ENCODE data around the gene TEX9.
"Not testable (repeated sequence)": the region's sequence is repeated elsewhere in the genome, so short reads cannot be mapped to it uniquely, and the experiment has no call there.

The TEX9 gene

GRCh38 chr15:56367156-56367555 is 1.9 kb downstream of the TEX9 start:
- DNase-seq = no peak

DNA sequence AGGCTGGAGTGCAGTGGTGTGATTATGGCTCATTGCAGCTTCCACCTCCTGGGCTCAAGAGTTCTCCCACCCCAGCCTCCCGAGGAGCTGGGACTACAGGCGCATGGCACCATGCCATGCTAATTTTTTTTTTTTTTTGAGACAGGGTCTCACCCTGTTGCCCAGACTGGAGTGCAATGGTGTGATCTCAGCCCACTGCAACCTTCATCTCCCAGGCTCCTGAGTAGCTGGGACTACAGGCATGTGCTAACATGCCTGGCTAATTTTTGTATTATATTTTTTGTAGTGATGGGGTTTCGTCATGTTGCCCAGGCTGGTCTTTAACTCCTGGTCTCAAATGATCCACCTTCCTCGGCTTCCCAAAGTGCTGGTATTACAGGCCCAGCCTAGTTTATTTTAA is 4.0 kb downstream of the TEX9 start:
- no peak for DNase-seq

GRCh38 chr15:56371495-56372147 is 6.4 kb downstream of the TEX9 start:
- DNase-seq = no peak

DNA sequence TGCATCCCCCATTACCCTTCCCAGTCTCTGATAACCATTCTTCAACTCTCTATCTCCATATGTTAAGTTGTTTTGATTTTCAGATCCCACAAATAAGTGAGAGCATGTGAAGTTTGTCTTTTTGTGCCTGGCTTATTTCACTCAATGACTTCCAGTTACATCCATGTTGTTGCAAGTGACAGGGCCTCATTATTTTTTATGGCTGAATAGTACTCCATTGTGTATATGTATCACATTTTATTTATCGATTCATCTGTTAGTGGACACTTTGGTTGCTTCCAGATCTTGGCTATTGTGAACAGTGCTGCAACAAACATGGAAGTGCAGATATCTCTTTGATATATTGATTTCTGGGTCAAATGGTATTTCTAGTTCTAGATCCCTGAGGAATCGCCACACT is 9.5 kb downstream of the TEX9 start:
- DNase-seq = not testable (repeated sequence)

- not testable (repeated sequence) for DNase-seq
Measured at GRCh38 chr15:56377822-56378221, 12.6 kb downstream of the TEX9 start.

- DNase-seq = no peak
Measured at GRCh38 chr15:56383010-56383409, 17.8 kb downstream of the TEX9 start.

- no peak for DNase-seq
Measured at GRCh38 chr15:56385908-56386307, 20.7 kb downstream of the TEX9 start.

- DNase-seq = no peak
Measured at GRCh38 chr15:56390739-56391267, 25.6 kb downstream of the TEX9 start.

GRCh38 chr15:56393277-56393676 is 28.1 kb downstream of the TEX9 start:
- no peak for DNase-seq

DNA sequence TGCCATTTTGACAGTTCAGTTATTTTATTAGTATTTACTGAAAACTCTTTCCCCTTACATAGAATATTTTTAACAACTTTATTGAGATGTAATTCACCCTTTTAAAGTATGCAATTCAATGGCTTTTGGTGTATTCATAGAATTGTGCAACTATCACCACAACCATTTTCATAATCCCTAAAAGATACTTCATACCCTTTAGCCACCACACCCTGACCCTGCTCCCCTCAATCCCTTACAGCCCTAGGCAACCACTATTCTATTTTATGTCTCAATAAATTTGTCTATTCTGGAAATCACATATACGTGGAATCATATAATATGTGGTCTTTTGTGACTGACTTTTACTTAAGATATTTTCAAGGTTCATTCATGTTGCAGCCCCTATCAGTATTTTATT is 29.7 kb downstream of the TEX9 start:
- no peak for DNase-seq

- not testable (repeated sequence) for DNase-seq
Measured at GRCh38 chr15:56397325-56397724, 32.1 kb downstream of the TEX9 start.

GRCh38 chr15:56399209-56399608 is 34.0 kb downstream of the TEX9 start:
- DNase-seq = not testable (repeated sequence)

- no peak for DNase-seq
Measured at GRCh38 chr15:56410721-56411120, 45.5 kb downstream of the TEX9 start.

GRCh38 chr15:56411122-56411749 is 46.0 kb downstream of the TEX9 start:
- no peak for DNase-seq

GRCh38 chr15:56413114-56413733 is 48.0 kb downstream of the TEX9 start:
- not testable (repeated sequence) for DNase-seq

DNA sequence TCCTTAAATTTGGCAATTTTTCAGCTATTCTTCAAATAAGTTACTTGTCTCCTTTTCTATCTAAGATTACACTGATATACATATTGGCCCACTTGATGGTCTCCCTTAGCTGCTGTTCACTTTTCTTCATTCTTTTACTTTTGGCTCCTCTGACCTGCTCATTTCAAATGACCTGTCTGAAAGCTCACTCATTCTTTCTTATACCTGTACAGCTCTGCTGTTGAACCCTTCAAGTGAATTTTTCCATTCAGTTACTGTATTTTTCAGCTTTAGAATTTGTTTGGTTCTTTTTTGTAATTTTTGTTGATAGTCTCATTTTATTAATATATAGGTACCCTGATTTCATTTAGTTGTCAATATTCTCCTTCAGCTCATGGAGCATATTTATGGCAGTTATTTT is 60.0 kb downstream of the TEX9 start:
- no peak for DNase-seq

- DNase-seq = no peak
Measured at GRCh38 chr15:56425976-56426375, 60.8 kb downstream of the TEX9 start.

GRCh38 chr15:56428821-56429458 is 63.7 kb downstream of the TEX9 start:
- no peak for DNase-seq

- no peak for DNase-seq
Measured at GRCh38 chr15:56432304-56432703, 67.1 kb downstream of the TEX9 start.

DNA sequence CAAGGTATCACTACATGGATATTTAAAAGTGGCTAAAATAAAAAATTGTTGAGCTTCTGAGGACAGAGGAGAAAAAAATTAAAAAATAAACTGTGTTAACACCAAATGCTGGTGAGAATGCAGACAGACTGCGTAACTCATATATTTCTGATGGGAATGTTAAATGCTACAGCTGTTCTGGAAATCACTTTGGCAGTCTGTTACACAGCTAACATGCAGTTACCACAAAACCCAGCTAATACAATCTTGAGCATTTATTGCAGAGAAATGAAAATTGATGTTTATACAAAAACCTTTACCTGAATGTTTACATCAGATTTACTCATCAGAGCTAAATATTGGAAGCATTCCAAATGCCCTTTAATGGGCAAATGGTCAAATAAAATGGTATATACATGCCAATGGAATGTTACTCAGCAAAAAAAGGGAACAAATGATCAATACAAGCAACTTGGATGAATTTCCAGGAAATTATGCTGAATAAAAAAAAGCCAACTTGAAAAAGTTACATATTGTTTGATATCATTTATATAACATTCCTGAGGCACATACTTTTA is 75.1 kb downstream of the TEX9 start:
- DNase-seq = no peak

GRCh38 chr15:56442354-56442753 is 77.1 kb downstream of the TEX9 start:
- no peak for DNase-seq

GRCh38 chr15:56445746-56446145 is 80.5 kb downstream of the TEX9 start:
- no peak for DNase-seq

DNA sequence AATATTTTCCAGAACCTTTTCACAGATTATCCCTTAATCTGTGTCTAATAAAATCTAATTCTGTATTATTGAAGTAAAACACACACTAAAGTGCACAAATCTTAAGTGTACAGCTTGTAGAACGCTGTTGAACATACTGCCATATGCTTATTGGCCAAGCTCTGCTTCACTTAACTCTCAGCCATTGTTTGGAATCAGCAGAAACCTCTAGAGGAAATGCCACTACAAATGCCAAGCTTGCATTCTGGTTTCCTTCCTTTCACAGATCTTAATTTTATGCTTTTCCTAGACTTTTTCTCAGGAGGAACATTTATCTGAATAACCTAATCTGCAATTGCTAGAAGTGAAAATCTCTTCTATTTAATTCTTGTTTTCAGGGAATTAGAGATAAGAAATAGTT is 89.6 kb downstream of the TEX9 start:
- DNase-seq = no peak
